Spleen (tissue), 7 donors: ENCODE data around the gene MN1.

ENCODE experiments used
- CTCF ChIP-seq, 11 experiments: fragments of 200-600 bp in 7 of 11; fragments of 450-650 bp in 4 of 11; sonication (generic) in 4 of 11; IDR thresholded peaks in 8 of 11; conservative IDR thresholded peaks in 3 of 11; 1 replicate in 7 of 11; 2 replicates in 4 of 11; pipeline versions ENCODE4 v1.4.0 to v1.8.0; 2016 to 2021; ENCODE audit warnings: antibody characterized with exemption in 11 of 11, inconsistent platforms in 4 of 11, mild to moderate bottlenecking in 1 of 11
- POLR2A ChIP-seq, 3 donors: fragments of 450-650 bp; IDR thresholded peaks; one replicate each; pipeline ENCODE4 v1.5.1; 2017; ENCODE audit warnings: antibody characterized with exemption in 3 of 3, mild to moderate bottlenecking in 1 of 3
- donor health status: DM: no; HTN: no; CAD: no; lungs with moderate emphysema.
- donor health status: DM: no; HTN: no; CAD: no.
- donor health status: DM: no; HTN: no; CAD: no.

- TF ChIP-seq POLR2A (IDR thresholded peaks at IDR 0.05), result no peak
- TF ChIP-seq CTCF (IDR thresholded peaks at IDR 0.05 in 8 of 11, conservative IDR thresholded peaks at IDR 0.05 in 3 of 11), result no peak
Observed at GRCh38 chr22:27726331-27726685, 75.2 kb downstream of the MN1 start.
